GM23338 (cell line): ENCODE data around the gene GOLGA6A. TPM values are rescaled to one million over a fixed set of nuclear protein-coding genes. Genes with fewer than 3 reads are reported as not detected.

Source experiments
- ATAC-seq: fragments of 200-7000 bp; cut with Tn5 transposase; 3 replicates; pipeline ENCODE4 v1.9.1; 2020
- DNase-seq: peaks from one replicate; pipeline ENCODE4 v3.0.0-alpha.2; 2015; ENCODE audit warnings: low spot score
- H2AFZ ChIP-seq: fragments of 200-600 bp; sonication (generic); 2 replicates; pipeline ENCODE4 v1.8.0; 2016; ENCODE audit warnings: antibody characterized with exemption, mild to moderate bottlenecking, moderate library complexity
- H3F3A ChIP-seq: fragments of 200-600 bp; sonication (generic); replicated peaks from 2 replicates; pipeline ENCODE4 v1.8.0; 2017; ENCODE audit warnings: antibody characterized with exemption, mixed run types, low read depth
- H3K27ac ChIP-seq: fragments of 200-600 bp; sonication (generic); 2 replicates; pipeline ENCODE4 v1.6.1; 2016; ENCODE audit warnings: low read depth
- H3K27me3 ChIP-seq: fragments of 200-600 bp; sonication (generic); 2 replicates; pipeline ENCODE4 v1.8.0; 2016; ENCODE audit warnings: mild to moderate bottlenecking, mixed run types, moderate library complexity; ENCODE audit not compliant: insufficient read depth
- H3K36me3 ChIP-seq: fragments of 200-600 bp; sonication (generic); 2 replicates; pipeline ENCODE4 v1.8.0; 2016; ENCODE audit warnings: mild to moderate bottlenecking; ENCODE audit not compliant: insufficient read depth
- H3K4me1 ChIP-seq: fragments of 200-600 bp; sonication (generic); 2 replicates; pipeline ENCODE4 v1.8.0; 2016; ENCODE audit warnings: mild to moderate bottlenecking, moderate library complexity; ENCODE audit not compliant: insufficient read depth
- H3K4me2 ChIP-seq: fragments of 200-600 bp; sonication (generic); 2 replicates; pipeline ENCODE4 v1.7.1; 2017; ENCODE audit warnings: mixed run types
- H3K4me3 ChIP-seq: fragments of 200-600 bp; sonication (generic); 2 replicates; pipeline ENCODE4 v1.6.1; 2016; ENCODE audit warnings: mixed run types
- H3K79me2 ChIP-seq: fragments of 200-600 bp; sonication (generic); replicated peaks from 2 replicates; pipeline ENCODE4 v1.8.0; 2017; ENCODE audit warnings: mild to moderate bottlenecking; ENCODE audit not compliant: insufficient read depth
- H3K9me2 ChIP-seq: fragments of 200-600 bp; sonication (generic); 2 replicates; pipeline ENCODE4 v1.8.0; 2017; ENCODE audit not compliant: insufficient read depth
- H4K20me1 ChIP-seq: fragments of 200-600 bp; sonication (generic); replicated peaks from 2 replicates; pipeline ENCODE4 v1.8.0; 2017; ENCODE audit warnings: mild to moderate bottlenecking; ENCODE audit not compliant: insufficient read depth
- H3K27ac Mint-ChIP-seq: 2 replicates; pipeline ENCODE4 v1.8.0; 2020; ENCODE audit warnings: inconsistent platforms, mild to moderate bottlenecking, moderate library complexity, mixed read lengths
- H3K27me3 Mint-ChIP-seq: 3 replicates; pipeline ENCODE4 v1.8.0; 2022; ENCODE audit warnings: low read depth, mild to moderate bottlenecking, moderate library complexity, mixed read lengths, inconsistent platforms; ENCODE audit not compliant: insufficient read depth, poor library complexity
- H3K36me3 Mint-ChIP-seq: 3 replicates; pipeline ENCODE4 v1.8.0; 2021; ENCODE audit warnings: low read depth, mild to moderate bottlenecking, inconsistent platforms, moderate library complexity, mixed read lengths
- H3K4me1 Mint-ChIP-seq: 3 replicates; pipeline ENCODE4 v1.8.0; 2020; ENCODE audit warnings: mild to moderate bottlenecking, inconsistent platforms, mixed read lengths
- H3K4me3 Mint-ChIP-seq: 3 replicates; pipeline ENCODE4 v1.8.0; 2021; ENCODE audit warnings: moderate library complexity, mild to moderate bottlenecking, inconsistent platforms, mixed read lengths
- H3K9me3 Mint-ChIP-seq: 3 replicates; pipeline ENCODE4 v1.8.0; 2020; ENCODE audit warnings: moderate library complexity, mild to moderate bottlenecking, inconsistent platforms, mixed read lengths
- JUNB ChIP-seq: IDR thresholded peaks from one replicate; pipeline ENCODE4 v1.6.1; 2016; ENCODE audit warnings: antibody characterized with exemption; ENCODE audit not compliant: unreplicated experiment
- ZNF114 ChIP-seq: fragments of 250-450 bp; sonication (Bioruptor Pico); IDR thresholded peaks from 2 replicates; pipeline ENCODE4 v1.5.0; 2020; ENCODE audit warnings: mild to moderate bottlenecking, moderate library complexity
- polyA plus RNA-seq: library from polyadenylated mRNA; unstranded; fragments of >200 nt; fragmentation: Nextera tagmentation; extraction: Ambion mirVana; gene quantifications from 2 replicates; pipeline ENCODE4 v1.2.1, GENCODE V29; 2016
- total RNA-seq: library from RNA; depleted of rRNA; stranded (reverse); fragments of >200 nt; shearing (Covaris generic); gene quantifications from 2 replicates; pipeline ENCODE4 v1.2.3, GENCODE V29; 2014
- TF ChIP-seq, protein P1 (sequence below): fragments of 250-450 bp; sonication (Bioruptor Pico); IDR thresholded peaks from 2 replicates; pipeline ENCODE4 v1.5.0; 2020; ENCODE audit warnings: mild to moderate bottlenecking, moderate library complexity
- TF ChIP-seq, protein P2 (sequence below), 2 experiments: fragments of 200-600 bp in 1 of 2; sonication (generic) in 1 of 2; conservative IDR thresholded peaks; 2 replicates each; pipeline versions ENCODE4 v1.5.1 to v1.6.1; 2016 to 2017; ENCODE audit warnings: antibody characterized with exemption in 2 of 2, low read depth in 2 of 2, mild to moderate bottlenecking in 2 of 2, moderate library complexity in 1 of 2

GOLGA6A gene
- total and polyA plus RNA-seq, 2 experiments from 2014 or later, result 0.18 to 2.1 TPM

DNA sequence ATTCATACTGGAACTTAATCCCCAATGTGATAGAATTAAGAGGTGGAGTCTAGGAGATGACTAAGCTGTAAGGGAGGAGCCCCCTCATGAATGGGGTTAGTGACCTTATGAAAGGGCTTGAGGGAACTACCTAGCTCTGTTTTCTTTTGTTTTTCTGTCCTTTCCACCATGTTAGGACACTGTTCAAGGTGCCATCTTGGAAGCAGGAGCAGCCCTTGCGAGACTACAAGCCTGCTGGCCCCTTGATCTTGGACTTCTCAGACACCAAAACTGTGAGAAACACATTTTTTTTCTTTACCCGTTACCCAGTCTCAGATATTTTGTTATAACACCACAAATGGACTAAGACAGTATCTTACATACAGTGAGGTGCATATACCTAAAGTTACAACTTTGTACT, 26.5 kb downstream of the GOLGA6A start:
- TF ChIP-seq JUNB, result no peak
- TF ChIP-seq, protein P1, sequence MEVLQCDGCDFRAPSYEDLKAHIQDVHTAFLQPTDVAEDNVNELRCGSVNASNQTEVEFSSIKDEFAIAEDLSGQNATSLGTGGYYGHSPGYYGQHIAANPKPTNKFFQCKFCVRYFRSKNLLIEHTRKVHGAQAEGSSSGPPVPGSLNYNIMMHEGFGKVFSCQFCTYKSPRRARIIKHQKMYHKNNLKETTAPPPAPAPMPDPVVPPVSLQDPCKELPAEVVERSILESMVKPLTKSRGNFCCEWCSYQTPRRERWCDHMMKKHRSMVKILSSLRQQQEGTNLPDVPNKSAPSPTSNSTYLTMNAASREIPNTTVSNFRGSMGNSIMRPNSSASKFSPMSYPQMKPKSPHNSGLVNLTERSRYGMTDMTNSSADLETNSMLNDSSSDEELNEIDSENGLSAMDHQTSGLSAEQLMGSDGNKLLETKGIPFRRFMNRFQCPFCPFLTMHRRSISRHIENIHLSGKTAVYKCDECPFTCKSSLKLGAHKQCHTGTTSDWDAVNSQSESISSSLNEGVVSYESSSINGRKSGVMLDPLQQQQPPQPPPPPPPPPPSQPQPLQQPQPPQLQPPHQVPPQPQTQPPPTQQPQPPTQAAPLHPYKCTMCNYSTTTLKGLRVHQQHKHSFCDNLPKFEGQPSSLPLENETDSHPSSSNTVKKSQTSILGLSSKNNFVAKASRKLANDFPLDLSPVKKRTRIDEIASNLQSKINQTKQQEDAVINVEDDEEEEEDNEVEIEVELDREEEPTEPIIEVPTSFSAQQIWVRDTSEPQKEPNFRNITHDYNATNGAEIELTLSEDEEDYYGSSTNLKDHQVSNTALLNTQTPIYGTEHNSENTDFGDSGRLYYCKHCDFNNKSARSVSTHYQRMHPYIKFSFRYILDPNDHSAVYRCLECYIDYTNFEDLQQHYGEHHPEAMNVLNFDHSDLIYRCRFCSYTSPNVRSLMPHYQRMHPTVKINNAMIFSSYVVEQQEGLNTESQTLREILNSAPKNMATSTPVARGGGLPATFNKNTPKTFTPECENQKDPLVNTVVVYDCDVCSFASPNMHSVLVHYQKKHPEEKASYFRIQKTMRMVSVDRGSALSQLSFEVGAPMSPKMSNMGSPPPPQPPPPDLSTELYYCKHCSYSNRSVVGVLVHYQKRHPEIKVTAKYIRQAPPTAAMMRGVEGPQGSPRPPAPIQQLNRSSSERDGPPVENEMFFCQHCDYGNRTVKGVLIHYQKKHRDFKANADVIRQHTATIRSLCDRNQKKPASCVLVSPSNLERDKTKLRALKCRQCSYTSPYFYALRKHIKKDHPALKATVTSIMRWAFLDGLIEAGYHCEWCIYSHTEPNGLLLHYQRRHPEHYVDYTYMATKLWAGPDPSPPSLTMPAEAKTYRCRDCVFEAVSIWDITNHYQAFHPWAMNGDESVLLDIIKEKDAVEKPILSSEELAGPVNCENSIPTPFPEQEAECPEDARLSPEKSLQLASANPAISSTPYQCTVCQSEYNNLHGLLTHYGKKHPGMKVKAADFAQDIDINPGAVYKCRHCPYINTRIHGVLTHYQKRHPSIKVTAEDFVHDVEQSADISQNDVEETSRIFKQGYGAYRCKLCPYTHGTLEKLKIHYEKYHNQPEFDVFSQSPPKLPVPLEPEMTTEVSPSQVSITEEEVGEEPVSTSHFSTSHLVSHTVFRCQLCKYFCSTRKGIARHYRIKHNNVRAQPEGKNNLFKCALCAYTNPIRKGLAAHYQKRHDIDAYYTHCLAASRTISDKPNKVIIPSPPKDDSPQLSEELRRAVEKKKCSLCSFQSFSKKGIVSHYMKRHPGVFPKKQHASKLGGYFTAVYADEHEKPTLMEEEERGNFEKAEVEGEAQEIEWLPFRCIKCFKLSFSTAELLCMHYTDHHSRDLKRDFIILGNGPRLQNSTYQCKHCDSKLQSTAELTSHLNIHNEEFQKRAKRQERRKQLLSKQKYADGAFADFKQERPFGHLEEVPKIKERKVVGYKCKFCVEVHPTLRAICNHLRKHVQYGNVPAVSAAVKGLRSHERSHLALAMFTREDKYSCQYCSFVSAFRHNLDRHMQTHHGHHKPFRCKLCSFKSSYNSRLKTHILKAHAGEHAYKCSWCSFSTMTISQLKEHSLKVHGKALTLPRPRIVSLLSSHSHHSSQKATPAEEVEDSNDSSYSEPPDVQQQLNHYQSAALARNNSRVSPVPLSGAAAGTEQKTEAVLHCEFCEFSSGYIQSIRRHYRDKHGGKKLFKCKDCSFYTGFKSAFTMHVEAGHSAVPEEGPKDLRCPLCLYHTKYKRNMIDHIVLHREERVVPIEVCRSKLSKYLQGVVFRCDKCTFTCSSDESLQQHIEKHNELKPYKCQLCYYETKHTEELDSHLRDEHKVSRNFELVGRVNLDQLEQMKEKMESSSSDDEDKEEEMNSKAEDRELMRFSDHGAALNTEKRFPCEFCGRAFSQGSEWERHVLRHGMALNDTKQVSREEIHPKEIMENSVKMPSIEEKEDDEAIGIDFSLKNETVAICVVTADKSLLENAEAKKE (CRISPR knock-in tag), result no peak
- no peak overlapping the region for H3K27ac ChIP-seq
- no peak for DNase-seq
- no peaks in the 10 kb centered on the region for H4K20me1 ChIP-seq
- H3K9me2 ChIP-seq, result no peaks in the 10 kb centered on the region
- H3K4me1 ChIP-seq, result peaks cover 9% of the 10 kb centered on the region
- no peaks in the 10 kb centered on the region for H3K36me3 ChIP-seq
- H3F3A ChIP-seq, result no peaks in the 10 kb centered on the region
- H3K36me3 Mint-ChIP-seq, result no peaks in the 10 kb centered on the region; the same call in 2 of the 3 replicates
- H3K27ac Mint-ChIP-seq, result no peak overlapping the region
- no peak for ATAC-seq
- peaks cover 13% of the 10 kb centered on the region; the same call in 1 of the 3 replicates for H3K9me3 Mint-ChIP-seq
- peaks cover 19% of the 10 kb centered on the region for H3K27me3 Mint-ChIP-seq
- no peak overlapping the region for H3K4me3 ChIP-seq
- H3K27me3 ChIP-seq, result peaks cover 12% of the 10 kb centered on the region; the same call in 1 of the 2 replicates
- H3K4me3 Mint-ChIP-seq, result no peak overlapping the region
- H2AFZ ChIP-seq, result no peak overlapping the region
- no peaks in the 10 kb centered on the region for H3K79me2 ChIP-seq
- H3K4me2 ChIP-seq, result no peak overlapping the region
- H3K4me1 Mint-ChIP-seq, result peaks cover 15% of the 10 kb centered on the region

DNA sequence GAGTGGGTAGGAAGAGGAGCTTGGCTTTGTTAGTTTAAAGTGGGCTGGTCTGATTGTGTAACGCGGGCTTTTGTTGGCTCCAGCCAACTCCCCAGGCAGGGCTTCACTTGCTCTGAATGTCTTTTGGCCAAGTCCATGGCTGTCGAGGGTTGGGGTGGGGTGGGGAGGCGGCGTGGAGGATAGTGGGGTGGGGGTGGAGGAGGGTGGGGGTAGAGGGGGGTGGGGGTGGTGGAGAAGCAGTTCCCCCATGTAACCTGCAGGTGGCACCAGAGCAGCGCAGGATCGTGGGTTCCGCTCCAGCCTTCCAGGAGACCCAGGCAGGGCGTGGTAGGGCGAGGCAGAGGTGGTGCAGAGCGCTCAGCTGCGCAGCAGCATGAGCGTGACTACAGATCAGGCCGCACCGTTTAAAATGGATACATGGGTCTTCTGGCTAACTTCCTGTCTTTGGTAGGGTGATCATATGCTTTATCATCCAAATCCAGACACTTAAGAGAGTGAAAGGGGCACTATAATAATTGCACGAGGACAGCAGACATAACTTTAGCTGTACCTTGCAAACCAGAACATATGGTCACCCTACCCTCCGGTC, 28.3 kb downstream of the GOLGA6A start:
- peaks cover 12% of the 10 kb centered on the region; the same call in 1 of the 2 replicates for H3K27me3 ChIP-seq
- Mint-ChIP-seq H3K9me3 (peaks cover 8% of the 10 kb centered on the region; the same call in 1 of the 3 replicates), H3K4me1 (peaks cover 15% of the 10 kb centered on the region), H3K4me3 (no peak overlapping the region; the same call in 2 of the 3 replicates), H3K36me3 (no peaks in the 10 kb centered on the region; the same call in 2 of the 3 replicates), H3K27me3 (peaks cover 20% of the 10 kb centered on the region), H3K27ac (no peak overlapping the region)
- ATAC-seq (peak; percentile 100), DNase-seq (peak; percentile 86)
- H3K4me2 ChIP-seq, result peak overlapping the region; percentile 65; the same call in 1 of the 2 replicates
- no peaks in the 10 kb centered on the region for H3K36me3 ChIP-seq
- H3F3A ChIP-seq, result no peaks in the 10 kb centered on the region
- no peaks in the 10 kb centered on the region for H4K20me1 ChIP-seq
- no peak overlapping the region for H3K4me3 ChIP-seq
- no peak for TF ChIP-seq ZNF114 (CRISPR knock-in tag)
- TF ChIP-seq, protein P2, sequence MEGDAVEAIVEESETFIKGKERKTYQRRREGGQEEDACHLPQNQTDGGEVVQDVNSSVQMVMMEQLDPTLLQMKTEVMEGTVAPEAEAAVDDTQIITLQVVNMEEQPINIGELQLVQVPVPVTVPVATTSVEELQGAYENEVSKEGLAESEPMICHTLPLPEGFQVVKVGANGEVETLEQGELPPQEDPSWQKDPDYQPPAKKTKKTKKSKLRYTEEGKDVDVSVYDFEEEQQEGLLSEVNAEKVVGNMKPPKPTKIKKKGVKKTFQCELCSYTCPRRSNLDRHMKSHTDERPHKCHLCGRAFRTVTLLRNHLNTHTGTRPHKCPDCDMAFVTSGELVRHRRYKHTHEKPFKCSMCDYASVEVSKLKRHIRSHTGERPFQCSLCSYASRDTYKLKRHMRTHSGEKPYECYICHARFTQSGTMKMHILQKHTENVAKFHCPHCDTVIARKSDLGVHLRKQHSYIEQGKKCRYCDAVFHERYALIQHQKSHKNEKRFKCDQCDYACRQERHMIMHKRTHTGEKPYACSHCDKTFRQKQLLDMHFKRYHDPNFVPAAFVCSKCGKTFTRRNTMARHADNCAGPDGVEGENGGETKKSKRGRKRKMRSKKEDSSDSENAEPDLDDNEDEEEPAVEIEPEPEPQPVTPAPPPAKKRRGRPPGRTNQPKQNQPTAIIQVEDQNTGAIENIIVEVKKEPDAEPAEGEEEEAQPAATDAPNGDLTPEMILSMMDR (conservative IDR thresholded peaks at IDR 0.05; ENCODE audit: low read depth in 2 of 2), result peak in 1 of 2 experiments; percentile 87; a peak in 3 of 4 replicates
- peaks cover 9% of the 10 kb centered on the region for H3K4me1 ChIP-seq
- H2AFZ ChIP-seq, result peak overlapping the region; percentile 74; the same call in 1 of the 2 replicates
- no peaks in the 10 kb centered on the region for H3K9me2 ChIP-seq
- H3K27ac ChIP-seq, result no peak overlapping the region
- no peaks in the 10 kb centered on the region for H3K79me2 ChIP-seq
